Measurements from ENCODE around the gene LAMA1. TPM values are rescaled to one million over a fixed set of nuclear protein-coding genes. Genes with fewer than 3 reads are reported as not detected.
A peak's percentile ranks its signal among the peaks of the same experiment; 100 is the strongest.

The LAMA1 gene
- total RNA-seq, 4 donors from 2014 or later: 1.2 to 3.0 (median 1.9) TPM

DNA sequence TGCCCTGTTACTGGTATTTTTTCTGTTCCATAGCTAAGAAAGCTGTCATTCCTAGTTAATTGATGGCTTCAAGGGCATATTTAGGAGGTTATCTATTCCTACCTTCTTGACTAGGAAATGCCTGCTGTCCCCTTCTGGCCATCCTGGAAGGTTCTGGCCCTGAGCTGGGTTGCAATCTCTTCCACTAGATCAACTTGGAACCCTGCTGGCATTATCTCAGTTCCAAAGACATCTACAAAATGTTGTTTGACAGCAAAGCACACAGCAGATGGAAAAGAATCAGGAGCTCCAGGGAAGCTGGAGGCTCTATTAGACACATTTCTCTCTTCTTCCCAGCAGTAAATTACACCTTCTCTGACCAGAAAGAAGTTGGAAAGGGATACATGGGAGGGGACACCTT is 196.0 kb downstream of the LAMA1 start:
- H3K4me1 ChIP-seq: no peaks in the 10 kb centered on the region
- TF ChIP-seq, protein P1, sequence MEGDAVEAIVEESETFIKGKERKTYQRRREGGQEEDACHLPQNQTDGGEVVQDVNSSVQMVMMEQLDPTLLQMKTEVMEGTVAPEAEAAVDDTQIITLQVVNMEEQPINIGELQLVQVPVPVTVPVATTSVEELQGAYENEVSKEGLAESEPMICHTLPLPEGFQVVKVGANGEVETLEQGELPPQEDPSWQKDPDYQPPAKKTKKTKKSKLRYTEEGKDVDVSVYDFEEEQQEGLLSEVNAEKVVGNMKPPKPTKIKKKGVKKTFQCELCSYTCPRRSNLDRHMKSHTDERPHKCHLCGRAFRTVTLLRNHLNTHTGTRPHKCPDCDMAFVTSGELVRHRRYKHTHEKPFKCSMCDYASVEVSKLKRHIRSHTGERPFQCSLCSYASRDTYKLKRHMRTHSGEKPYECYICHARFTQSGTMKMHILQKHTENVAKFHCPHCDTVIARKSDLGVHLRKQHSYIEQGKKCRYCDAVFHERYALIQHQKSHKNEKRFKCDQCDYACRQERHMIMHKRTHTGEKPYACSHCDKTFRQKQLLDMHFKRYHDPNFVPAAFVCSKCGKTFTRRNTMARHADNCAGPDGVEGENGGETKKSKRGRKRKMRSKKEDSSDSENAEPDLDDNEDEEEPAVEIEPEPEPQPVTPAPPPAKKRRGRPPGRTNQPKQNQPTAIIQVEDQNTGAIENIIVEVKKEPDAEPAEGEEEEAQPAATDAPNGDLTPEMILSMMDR (IDR thresholded peaks at IDR 0.05): no peak
- TF ChIP-seq EP300 (IDR thresholded peaks at IDR 0.05): no peak
- no peak for TF ChIP-seq POLR2A (IDR thresholded peaks at IDR 0.05)
- H3K27me3 ChIP-seq: no peaks in the 10 kb centered on the region
- H3K9me3 ChIP-seq: no peaks in the 10 kb centered on the region
- H3K4me3 ChIP-seq: no peak overlapping the region
- no peak overlapping the region for H3K27ac ChIP-seq
- no peak for DNase-seq (ENCODE audit: low spot score in 2 of 2)
- H3K36me3 ChIP-seq: no peaks in the 10 kb centered on the region

DNA sequence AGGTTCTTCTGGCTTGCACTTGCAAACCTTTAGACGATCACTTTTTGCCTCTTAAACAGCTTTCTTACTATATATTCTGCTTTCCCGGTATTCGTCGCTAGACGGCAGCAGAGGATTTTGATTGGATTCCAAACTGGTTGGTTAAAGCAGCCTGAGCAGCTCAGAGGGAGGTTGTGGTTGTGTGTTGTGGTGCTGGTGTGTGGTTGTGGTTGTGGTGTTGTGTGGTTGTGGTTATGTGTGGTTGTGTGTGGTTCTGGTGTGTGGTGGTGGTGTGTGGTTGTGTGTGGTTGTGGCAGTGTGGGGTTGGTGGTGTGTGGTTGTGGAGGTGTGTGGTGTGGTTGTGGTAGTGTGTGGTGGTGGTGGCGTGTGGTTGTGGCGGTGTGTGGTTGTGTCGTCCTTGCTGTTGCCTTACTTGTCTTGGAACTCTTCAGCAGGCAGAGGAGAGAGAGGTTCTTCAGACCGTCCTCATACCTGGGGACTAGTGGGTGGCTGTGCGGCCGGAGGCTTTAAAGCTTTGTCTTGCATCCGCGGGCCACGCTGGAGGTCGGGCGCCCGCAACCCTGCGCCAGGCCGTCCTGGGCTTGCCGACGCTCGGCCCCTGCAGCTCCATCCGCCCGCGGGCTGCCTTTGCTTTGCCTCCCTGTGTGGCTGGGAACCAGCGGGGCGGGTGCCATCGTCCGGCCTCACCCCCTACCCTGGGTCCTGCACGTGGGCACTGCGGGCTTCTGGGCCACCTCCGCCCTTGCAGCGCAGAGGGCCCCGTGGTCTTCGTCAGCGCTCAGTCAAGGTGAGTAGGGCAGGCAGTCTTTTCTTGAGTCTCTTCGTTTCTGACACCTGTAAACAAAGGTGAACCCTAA is 197.3 kb downstream of the LAMA1 start:
- Histone ChIP-seq H3K27ac (no peak overlapping the region), H3K9me3 (no peaks in the 10 kb centered on the region), H3K36me3 (no peaks in the 10 kb centered on the region), H3K27me3 (no peaks in the 10 kb centered on the region), H3K4me1 (no peaks in the 10 kb centered on the region), H3K4me3 (no peak overlapping the region)
- 72 to 75% methylated on average over 30 to 37 of the region's 37 CpGs for WGBS, 2 donors
- TF ChIP-seq, protein P1 (IDR thresholded peaks at IDR 0.05): peak; percentile 40 to 52 (median 47)
- TF ChIP-seq POLR2A (IDR thresholded peaks at IDR 0.05): no peak
- DNase-seq (ENCODE audit: low spot score in 2 of 2): peak; percentile 29 to 79

DNA sequence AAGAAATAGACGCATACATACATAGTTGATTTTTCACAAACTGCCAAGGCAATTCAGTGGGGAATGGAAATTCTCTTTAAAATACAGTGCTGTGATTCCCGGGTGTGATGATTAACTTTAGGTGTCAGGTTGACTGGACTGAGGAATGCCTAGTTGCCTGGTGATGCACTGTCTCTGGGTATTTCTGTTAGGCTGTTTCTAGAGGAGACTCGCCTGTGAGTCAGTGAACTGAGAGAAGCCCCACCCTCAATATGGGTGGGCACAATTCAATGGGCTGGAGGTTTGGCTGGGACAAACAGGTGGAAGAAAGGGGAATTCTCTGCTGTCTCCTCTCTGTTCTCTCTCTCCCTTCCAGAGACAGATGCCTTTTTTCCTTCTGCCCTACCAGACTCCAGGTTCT is 200.5 kb downstream of the LAMA1 start:
- Histone ChIP-seq H3K4me3 (no peak overlapping the region), H3K27ac (no peak overlapping the region), H3K36me3 (no peaks in the 10 kb centered on the region), H3K9me3 (no peaks in the 10 kb centered on the region), H3K27me3 (no peaks in the 10 kb centered on the region), H3K4me1 (no peaks in the 10 kb centered on the region)
- no peak for DNase-seq (ENCODE audit: low spot score in 2 of 2)
- WGBS, 2 donors: 92 to 94% methylated on average over 3 of the region's 3 CpGs
- TF ChIP-seq POLR2A (IDR thresholded peaks at IDR 0.05) (no peak), EP300 (IDR thresholded peaks at IDR 0.05) (no peak)
- TF ChIP-seq, protein P1 (IDR thresholded peaks at IDR 0.05): no peak

DNA sequence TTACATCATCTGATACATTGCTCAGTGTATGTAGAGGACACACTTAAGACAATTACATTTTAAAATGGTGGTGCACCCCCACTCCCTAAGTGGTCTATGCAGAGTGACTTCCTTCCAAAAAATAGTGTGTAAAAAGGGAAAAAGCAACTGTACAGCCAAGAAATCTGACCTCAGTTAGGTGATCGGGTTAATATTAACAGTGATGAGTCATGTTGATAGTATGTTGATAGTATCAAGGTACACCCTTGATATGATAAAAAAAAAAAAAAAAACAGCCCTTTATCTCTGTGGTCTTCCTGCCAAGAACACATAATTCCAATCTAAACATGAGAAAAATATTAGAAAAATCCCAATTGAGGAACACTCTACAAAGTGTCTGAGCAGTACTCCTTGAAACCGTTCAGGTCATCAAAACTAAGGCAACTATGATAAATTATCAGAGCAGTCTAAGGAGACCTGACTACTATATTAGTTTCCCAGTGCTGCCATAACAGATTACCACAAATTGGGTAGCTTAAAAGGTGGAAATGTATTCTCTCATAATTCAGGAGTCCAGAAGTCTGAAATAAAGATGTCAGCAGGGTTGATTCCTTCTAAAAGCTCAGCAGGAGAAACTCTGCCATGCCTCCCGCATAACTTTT is 216.2 kb downstream of the LAMA1 start:
- H3K27me3 ChIP-seq: no peaks in the 10 kb centered on the region
- H3K4me3 ChIP-seq: no peak overlapping the region
- TF ChIP-seq POLR2A (IDR thresholded peaks at IDR 0.05) (no peak), EP300 (IDR thresholded peaks at IDR 0.05) (no peak)
- TF ChIP-seq, protein P1 (IDR thresholded peaks at IDR 0.05): no peak
- no peak overlapping the region for H3K27ac ChIP-seq
- peaks cover 0 to 22% (median 0%) of the 10 kb centered on the region in 4 donors for H3K9me3 ChIP-seq
- H3K4me1 ChIP-seq: no peaks in the 10 kb centered on the region
- peaks cover 0 to 19% (median 0%) of the 10 kb centered on the region in 3 donors for H3K36me3 ChIP-seq
- no peak for DNase-seq (ENCODE audit: low spot score in 2 of 2)
- 94 to 95% methylated on average over 3 of the region's 3 CpGs for WGBS, 2 donors

DNA sequence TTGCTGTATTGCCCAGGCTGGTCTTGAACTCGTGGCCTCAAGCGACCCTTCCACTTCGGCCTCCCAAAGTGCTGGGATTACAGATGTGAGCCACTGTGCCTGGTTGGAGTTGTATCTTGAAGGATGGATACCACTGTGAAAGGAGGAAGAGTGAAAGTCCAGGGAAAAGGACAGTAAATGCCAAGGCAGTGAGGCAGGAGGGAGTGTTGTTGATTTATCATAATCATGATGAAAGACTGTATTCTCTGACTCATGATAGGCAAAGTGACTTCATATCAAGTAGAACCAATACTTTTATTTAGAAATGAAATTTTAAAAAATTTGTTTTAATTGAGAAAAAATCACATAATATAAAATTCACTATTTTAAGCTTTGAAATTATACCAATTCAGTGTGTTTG is 225.8 kb downstream of the LAMA1 start:
- WGBS, 2 donors: 98% methylated on average over 3 of the region's 3 CpGs
- Histone ChIP-seq H3K4me1 (no peaks in the 10 kb centered on the region), H3K27ac (no peak overlapping the region), H3K27me3 (no peaks in the 10 kb centered on the region), H3K36me3 (peaks cover 0 to 7% (median 0%) of the 10 kb centered on the region in 3 donors), H3K9me3 (no peaks in the 10 kb centered on the region), H3K4me3 (no peak overlapping the region)
- DNase-seq (ENCODE audit: low spot score in 2 of 2): no peak
- no peak for TF ChIP-seq EP300 (IDR thresholded peaks at IDR 0.05)
- TF ChIP-seq POLR2A (IDR thresholded peaks at IDR 0.05): no peak
- TF ChIP-seq, protein P1 (IDR thresholded peaks at IDR 0.05): no peak

All from tibial nerve (tissue), 4 donors.